ELR (cell line): ENCODE measurements around the gene NFATC3.

Experiments
- DNase-seq: peaks from one replicate; pipeline ENCODE4 v3.0.0-alpha.2; 2015; ENCODE audit warnings: low read depth

The NFATC3 gene

GRCh38 chr16:68187505-68187904 lies 102.3 kb downstream of the NFATC3 start:
- DNase-seq, result no peak

- no peak for DNase-seq
Measured at GRCh38 chr16:68188170-68188569, 103.0 kb downstream of the NFATC3 start.

DNA sequence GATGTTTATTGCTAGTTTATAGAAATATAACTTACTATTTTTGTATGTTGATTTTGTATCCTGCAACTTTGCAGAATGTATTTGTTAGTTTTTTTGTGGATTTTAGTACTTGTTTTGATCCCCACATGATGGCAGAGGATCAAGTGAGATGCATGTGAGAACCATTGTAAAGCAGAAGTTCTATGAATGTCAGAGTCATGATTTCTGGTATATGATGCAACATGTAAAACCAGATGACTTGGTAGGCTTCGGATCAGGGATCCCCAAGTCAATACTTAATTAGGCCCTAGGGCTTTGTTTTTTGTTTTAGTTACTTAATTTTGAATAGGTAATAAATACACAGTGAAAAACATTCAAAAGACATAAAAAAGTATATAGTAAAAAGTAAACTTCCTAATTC lies 104.9 kb downstream of the NFATC3 start:
- DNase-seq, result no peak

- DNase-seq, result peak; percentile 16
Measured at GRCh38 chr16:68190736-68191510, 105.8 kb downstream of the NFATC3 start.

- DNase-seq, result no peak
Measured at GRCh38 chr16:68194251-68194650, 109.1 kb downstream of the NFATC3 start.

DNA sequence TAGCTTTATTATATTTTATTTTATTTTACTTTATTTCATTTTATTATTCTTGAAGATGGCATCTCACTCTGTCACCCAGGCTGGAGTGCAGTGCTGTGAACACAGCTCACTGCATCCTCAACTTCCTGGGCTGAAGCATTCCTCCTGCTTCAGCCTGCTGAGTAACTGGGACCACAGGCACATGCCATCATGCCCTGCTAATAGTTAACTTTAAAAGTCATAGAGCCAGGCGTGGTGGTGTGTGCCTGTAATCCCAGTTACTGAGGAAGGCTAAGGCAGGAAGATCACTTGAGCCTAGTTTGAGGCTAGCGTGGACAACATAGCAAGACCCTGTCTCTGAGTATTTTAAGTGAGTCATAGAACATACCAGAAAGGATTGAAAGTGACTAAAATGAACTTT lies 112.1 kb downstream of the NFATC3 start:
- peak; percentile 54 for DNase-seq

GRCh38 chr16:68200088-68200783 lies 115.1 kb downstream of the NFATC3 start:
- DNase-seq, result peak; percentile 54

DNA sequence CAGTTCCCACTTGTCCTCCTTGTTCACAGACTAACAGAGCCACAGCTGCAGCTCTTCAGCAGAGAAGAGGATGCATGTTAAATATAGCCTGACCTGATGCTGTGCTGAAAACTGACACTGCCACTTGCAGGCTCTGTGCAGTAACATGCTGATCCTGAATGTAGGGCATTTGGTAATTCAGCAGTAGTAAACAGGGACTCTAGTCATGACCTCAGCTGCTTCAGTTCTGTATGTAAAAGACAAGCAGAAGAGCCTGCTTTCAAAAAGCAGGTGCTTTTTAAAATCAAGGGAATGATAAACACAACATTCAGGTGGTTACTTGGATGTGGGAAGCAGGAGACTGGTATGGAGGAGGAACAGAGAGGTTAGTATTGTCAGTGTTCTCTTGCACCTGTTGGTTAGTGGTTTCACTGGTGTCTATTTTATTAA lies 116.9 kb downstream of the NFATC3 start:
- DNase-seq, result no peak

DNA sequence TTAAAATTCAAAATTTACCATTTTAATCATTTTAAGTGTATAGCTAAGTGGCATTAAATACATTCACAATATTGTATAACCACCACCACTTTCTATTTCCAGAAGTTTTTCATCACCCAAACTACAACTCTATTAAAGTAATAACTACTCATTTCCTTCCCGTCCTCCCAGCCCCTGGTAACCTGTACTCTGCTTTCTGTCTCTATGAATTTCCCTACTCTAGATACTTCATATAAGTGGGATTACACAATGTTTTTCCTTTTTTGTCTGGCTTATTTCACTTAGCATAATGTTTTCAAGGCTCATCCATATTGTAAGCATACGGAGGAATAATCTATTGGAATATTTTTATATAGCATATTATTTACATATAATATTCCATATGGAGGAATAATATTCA lies 121.1 kb downstream of the NFATC3 start:
- DNase-seq, result no peak

GRCh38 chr16:68214726-68215125 lies 129.6 kb downstream of the NFATC3 start:
- DNase-seq, result no peak

DNA sequence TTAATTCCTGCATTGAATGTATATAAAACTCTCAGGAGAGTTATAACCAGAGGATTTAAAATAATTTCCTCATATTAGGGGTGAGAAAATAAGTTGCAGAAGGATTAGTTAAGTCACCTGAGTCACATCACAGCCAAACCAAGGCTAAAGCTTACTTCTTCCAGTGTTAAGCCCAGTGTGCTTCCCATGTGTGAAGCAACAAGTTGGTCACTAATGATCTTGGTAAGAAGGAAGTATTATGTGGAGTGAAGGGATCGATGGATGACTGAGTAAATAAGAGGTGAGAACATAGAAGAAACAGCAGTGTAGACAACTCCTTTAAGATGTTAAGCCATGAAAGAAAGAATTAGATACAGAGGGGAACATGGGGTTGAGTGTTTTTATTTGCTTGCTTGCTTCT lies 130.1 kb downstream of the NFATC3 start:
- DNase-seq, result no peak

DNA sequence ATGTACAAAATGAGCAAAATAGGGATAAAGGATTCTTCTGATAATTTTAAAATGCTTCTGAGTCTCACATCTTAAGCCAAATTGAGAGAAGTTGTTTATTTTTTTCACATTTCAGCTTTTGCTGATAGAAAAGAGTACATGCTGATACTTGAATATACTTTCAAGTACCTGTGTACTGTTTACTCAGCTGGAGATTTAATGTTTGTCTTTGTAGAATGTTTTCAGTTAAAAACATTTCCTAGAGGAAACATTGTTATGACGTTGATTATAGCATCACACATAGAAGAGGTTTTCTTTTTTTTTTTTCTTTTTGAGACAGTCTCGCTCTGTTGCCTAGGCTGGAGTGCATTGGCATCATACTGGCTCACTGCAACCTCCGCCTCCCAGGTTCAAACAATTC lies 131.1 kb downstream of the NFATC3 start:
- no peak for DNase-seq

DNA sequence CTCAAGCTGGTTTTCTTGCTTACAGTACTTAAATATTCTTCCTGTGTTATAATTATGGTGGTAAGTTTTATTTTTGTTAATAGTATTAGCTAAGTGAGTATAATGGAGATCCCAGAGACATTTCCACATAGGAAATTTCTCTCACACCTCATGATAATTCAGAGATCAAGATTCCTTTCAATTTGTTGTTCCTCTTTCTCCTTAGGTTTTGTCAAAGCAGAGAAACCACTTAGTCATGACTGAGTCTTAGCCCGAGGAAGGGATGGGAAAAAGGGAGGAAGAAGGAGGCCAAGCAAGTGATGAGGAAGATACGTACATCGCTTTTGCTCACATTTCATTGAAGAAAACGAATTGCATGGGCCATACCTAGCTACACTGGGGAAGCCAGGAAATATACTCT lies 132.3 kb downstream of the NFATC3 start:
- DNase-seq, result no peak

- no peak for DNase-seq
Measured at GRCh38 chr16:68219725-68220351, 134.7 kb downstream of the NFATC3 start.

DNA sequence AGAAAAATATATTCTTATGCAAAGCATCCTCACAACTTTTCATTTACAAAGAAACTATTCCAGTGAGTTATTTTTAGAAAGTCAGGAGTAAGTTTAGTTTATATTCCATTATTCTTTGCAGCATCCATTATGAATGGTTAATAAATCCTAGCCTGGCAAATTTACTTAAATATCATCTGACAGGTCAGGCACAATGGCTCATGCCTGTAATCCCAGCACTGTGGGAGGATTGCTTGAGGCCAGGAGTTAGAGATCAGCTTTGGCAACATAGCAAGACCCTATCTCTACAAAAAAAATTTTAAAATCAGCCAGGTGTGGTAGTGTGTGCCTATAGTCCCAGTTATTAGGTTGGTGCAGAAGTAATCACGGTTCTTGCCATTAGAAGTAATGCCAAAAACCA lies 137.9 kb downstream of the NFATC3 start:
- no peak for DNase-seq

GRCh38 chr16:68226116-68226515 lies 140.9 kb downstream of the NFATC3 start:
- DNase-seq, result no peak

GRCh38 chr16:68227183-68227793 lies 142.1 kb downstream of the NFATC3 start:
- no peak for DNase-seq

- DNase-seq, result no peak
Measured at GRCh38 chr16:68227850-68228553, 142.8 kb downstream of the NFATC3 start.

DNA sequence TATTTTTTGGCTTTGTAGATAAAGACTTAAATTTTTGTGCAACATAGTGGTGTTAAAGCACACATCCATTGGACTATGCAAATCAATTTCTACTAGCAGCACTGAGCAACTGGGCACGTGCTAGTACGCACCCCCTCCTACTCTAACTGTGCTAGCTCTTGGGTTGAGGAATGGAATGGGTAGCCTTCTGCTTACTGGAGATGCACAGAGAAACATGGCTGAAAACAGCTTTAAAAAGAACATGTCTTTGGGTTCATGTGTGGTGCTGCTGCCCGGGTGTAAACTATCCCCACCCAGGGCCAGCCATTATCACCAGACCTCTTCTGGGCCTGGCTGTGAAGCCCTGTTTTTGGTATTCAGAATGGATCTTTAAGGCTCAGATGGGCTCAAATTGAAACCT lies 143.5 kb downstream of the NFATC3 start:
- no peak for DNase-seq

- peak; percentile 75 for DNase-seq
Measured at GRCh38 chr16:68229431-68230175, 144.4 kb downstream of the NFATC3 start.

DNA sequence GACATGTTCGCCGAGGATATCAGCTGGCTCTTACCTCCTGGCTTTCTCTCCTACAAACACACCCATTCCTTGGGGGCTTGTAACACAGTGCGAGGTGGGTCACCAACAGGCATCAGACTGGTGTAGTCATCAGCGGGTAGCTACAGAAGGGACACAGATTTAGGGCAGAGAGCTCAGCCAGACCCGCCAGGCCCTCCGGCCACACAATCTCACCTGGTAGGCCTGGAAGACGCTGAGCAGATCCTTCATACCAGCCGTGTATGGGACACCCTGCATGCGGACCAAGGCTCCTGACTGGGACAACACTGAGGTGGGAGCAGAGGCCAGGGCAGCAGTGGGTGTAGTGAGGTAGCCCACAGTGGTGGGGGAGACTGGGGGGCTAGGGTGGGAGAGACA lies 145.0 kb downstream of the NFATC3 start:
- no peak for DNase-seq
